HEK293 (cell line): ENCODE measurements around the gene TTLL5.

Source experiments
- CTCF ChIA-PET: fragments of 350-600 bp; formaldehyde crosslinking; extraction: SDS; loops from one replicate; lab custom pipeline; 2021; ENCODE audit warnings: antibody characterized with exemption; lab: Yijun Ruan, JAX
- POLR2A ChIA-PET: fragments of 300-600 bp; formaldehyde crosslinking; extraction: SDS; loops from one replicate; lab custom pipeline; 2020; ENCODE audit warnings: antibody characterized with exemption, inconsistent platforms; lab: Yijun Ruan, JAX
- H3K27ac ChIP-seq: fragments of 200-500 bp; sonication (Bioruptor generic); 2 replicates; pipeline ENCODE4 v1.5.1; 2014; ENCODE audit warnings: low read depth, low read length, control low read depth, inconsistent platforms; ENCODE audit errors: extremely low read depth
- H3K36me3 ChIP-seq, 2 experiments: fragments of 200-500 bp in 1 of 2; sonication (Bioruptor generic) in 1 of 2; 1 replicate in 1 of 2; 2 replicates in 1 of 2; pipeline ENCODE4 v1.5.1; 2014 to 2017; ENCODE audit warnings: inconsistent platforms in 2 of 2, low read length in 2 of 2; ENCODE audit not compliant: control insufficient read depth in 2 of 2, insufficient read depth in 1 of 2
- H3K4me1 ChIP-seq: fragments of 200-500 bp; sonication (Bioruptor generic); 2 replicates; pipeline ENCODE4 v1.5.1; 2014; ENCODE audit warnings: mild to moderate bottlenecking, low read length, inconsistent platforms; ENCODE audit not compliant: control insufficient read depth, insufficient read depth
- H3K4me3 ChIP-seq: 2 replicates; pipeline ENCODE4 v1.5.1; 2011; ENCODE audit warnings: low read depth, mild to moderate bottlenecking, control low read depth, low read length, moderate library complexity
- H3K9me3 ChIP-seq: fragments of 200-500 bp; sonication (Bioruptor generic); 2 replicates; pipeline ENCODE4 v1.5.1; 2014; ENCODE audit warnings: low read depth, low read length, inconsistent platforms; ENCODE audit not compliant: control insufficient read depth, insufficient read depth
- EGR2 ChIP-seq: fragments of 450-650 bp; formaldehyde crosslinking; IDR thresholded peaks from 2 replicates; pipeline ENCODE4 v1.5.1; 2016; ENCODE audit warnings: low read depth, missing biosample characterization, missing genetic modification characterization
- PRDM1 ChIP-seq: fragments of 450-650 bp; formaldehyde crosslinking; IDR thresholded peaks from 2 replicates; pipeline ENCODE4; 2016; ENCODE audit warnings: missing biosample characterization, missing genetic modification characterization
- WT1 ChIP-seq: fragments of 450-650 bp; formaldehyde crosslinking; IDR thresholded peaks from 2 replicates; pipeline ENCODE4 v1.5.1; 2016; ENCODE audit warnings: missing biosample characterization, missing genetic modification characterization
- YY1 ChIP-seq: fragments of 450-650 bp; formaldehyde crosslinking; IDR thresholded peaks from 2 replicates; pipeline ENCODE4 v1.5.1; 2018; ENCODE audit warnings: missing biosample characterization, missing genetic modification characterization
- ZBTB10 ChIP-seq: fragments of 450-650 bp; formaldehyde crosslinking; IDR thresholded peaks from 2 replicates; pipeline ENCODE4 v1.5.1; 2016; ENCODE audit warnings: missing biosample characterization, missing genetic modification characterization
- ZNF302 ChIP-seq: fragments of 450-650 bp; formaldehyde crosslinking; IDR thresholded peaks from 2 replicates; pipeline ENCODE4 v1.5.1; 2016; ENCODE audit warnings: missing biosample characterization, missing genetic modification characterization, low read depth
- ZNF394 ChIP-seq: fragments of 450-650 bp; formaldehyde crosslinking; IDR thresholded peaks from 2 replicates; pipeline ENCODE4 v1.5.1; 2016; ENCODE audit warnings: missing biosample characterization, missing genetic modification characterization, mild to moderate bottlenecking, moderate library complexity, borderline replicate concordance
- ZNF560 ChIP-seq: fragments of 450-650 bp; formaldehyde crosslinking; IDR thresholded peaks from 2 replicates; pipeline ENCODE4 v1.5.1; 2017; ENCODE audit warnings: missing biosample characterization, missing genetic modification characterization, borderline replicate concordance
- ZNF692 ChIP-seq: fragments of 450-650 bp; formaldehyde crosslinking; IDR thresholded peaks from 2 replicates; pipeline ENCODE4 v1.5.1; 2016; ENCODE audit warnings: missing biosample characterization, missing genetic modification characterization
- ZNF776 ChIP-seq: fragments of 450-650 bp; formaldehyde crosslinking; IDR thresholded peaks from 2 replicates; pipeline ENCODE4 v1.5.0; 2017; ENCODE audit warnings: missing biosample characterization, missing genetic modification characterization, borderline replicate concordance
- TF ChIP-seq, protein P1 (sequence below): fragments of 450-650 bp; formaldehyde crosslinking; IDR thresholded peaks from 2 replicates; pipeline ENCODE4 v1.5.1; 2016; ENCODE audit warnings: missing biosample characterization, missing genetic modification characterization
- TF ChIP-seq, protein P2 (sequence below): fragments of 450-650 bp; formaldehyde crosslinking; IDR thresholded peaks from 2 replicates; pipeline ENCODE4 v1.5.1; 2016; ENCODE audit warnings: missing biosample characterization, missing genetic modification characterization

The TTLL5 gene

DNA sequence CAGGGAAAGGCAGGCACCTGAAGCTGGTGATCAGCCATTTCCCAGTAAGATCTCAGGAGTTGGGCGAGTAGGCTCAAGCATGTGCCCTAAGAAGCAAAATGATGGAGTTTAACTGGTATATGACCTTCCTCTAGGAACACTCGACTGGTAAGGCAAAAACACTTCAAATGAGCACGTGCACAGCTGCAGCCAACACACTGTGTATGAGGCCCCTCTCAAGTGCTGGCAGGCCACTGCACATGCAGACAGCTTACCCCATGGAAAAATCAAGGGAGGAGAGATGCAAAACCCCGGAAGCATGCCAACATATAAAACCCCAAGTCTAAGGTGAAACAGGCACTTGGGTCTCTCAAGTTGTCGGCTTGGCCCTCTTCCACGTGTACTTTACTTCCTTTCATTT is 39.2 kb downstream of the TTLL5 start (continued):
- TF ChIP-seq ZNF560 (tag by site-specific recombination) = no peak
- TF ChIP-seq WT1 (tag by site-specific recombination) = no peak

DNA sequence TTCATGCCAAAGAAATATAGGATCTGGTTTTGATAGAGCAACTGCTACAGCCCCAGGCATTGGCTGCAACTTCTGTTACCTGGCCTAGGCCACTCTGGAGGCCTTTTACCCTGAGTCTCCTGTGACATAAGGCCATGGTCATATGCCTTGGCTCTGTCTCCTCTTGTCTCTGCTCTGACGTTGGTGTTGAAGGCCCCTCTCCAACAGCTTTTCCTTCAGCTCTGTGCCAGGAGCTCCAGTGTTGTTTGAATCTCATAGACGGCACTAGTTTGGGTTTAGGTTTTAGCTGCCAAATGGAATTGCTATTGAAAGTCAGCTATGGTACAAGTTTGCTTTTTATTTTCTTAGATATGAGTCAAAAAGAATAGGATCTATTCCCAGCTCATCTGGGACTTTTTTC is 41.1 kb downstream of the TTLL5 start:
- POLR2A ChIA-PET = no interaction called here
- CTCF ChIA-PET = interaction anchor here (0.7 to 1.4 kb wide), 3 partner anchors 9 to 277 kb away, joined by 3 to 5 read pairs (median 3); no protein-coding TSS in a partner anchor

More for the DNA sequence above, 41.1 kb downstream of the TTLL5 start:
- no peaks in the 10 kb centered on the region for H3K9me3 ChIP-seq
- TF ChIP-seq, protein P1, sequence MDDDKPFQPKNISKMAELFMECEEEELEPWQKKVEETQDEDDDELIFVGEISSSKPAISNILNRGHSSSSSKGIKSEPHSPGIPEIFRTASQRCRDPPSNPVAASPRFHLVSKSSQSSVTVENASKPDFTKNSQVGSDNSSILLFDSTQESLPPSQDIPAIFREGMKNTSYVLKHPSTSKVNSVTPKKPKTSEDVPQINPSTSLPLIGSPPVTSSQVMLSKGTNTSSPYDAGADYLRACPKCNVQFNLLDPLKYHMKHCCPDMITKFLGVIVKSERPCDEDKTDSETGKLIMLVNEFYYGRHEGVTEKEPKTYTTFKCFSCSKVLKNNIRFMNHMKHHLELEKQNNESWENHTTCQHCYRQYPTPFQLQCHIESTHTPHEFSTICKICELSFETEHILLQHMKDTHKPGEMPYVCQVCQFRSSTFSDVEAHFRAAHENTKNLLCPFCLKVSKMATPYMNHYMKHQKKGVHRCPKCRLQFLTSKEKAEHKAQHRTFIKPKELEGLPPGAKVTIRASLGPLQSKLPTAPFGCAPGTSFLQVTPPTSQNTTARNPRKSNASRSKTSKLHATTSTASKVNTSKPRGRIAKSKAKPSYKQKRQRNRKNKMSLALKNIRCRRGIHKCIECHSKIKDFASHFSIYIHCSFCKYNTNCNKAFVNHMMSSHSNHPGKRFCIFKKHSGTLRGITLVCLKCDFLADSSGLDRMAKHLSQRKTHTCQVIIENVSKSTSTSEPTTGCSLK (tag by site-specific recombination) = no peak
- TF ChIP-seq ZNF776 (tag by site-specific recombination) (no peak), YY1 (tag by site-specific recombination) (no peak), ZNF302 (tag by site-specific recombination) (no peak), ZNF692 (no peak), EGR2 (tag by site-specific recombination) (no peak), ZBTB10 (tag by site-specific recombination) (no peak), ZNF394 (tag by site-specific recombination) (no peak), PRDM1 (tag by site-specific recombination) (no peak)
- TF ChIP-seq, protein P2, sequence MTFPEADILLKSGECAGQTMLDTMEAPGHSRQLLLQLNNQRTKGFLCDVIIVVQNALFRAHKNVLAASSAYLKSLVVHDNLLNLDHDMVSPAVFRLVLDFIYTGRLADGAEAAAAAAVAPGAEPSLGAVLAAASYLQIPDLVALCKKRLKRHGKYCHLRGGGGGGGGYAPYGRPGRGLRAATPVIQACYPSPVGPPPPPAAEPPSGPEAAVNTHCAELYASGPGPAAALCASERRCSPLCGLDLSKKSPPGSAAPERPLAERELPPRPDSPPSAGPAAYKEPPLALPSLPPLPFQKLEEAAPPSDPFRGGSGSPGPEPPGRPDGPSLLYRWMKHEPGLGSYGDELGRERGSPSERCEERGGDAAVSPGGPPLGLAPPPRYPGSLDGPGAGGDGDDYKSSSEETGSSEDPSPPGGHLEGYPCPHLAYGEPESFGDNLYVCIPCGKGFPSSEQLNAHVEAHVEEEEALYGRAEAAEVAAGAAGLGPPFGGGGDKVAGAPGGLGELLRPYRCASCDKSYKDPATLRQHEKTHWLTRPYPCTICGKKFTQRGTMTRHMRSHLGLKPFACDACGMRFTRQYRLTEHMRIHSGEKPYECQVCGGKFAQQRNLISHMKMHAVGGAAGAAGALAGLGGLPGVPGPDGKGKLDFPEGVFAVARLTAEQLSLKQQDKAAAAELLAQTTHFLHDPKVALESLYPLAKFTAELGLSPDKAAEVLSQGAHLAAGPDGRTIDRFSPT = no peak
- no peak overlapping the region for H3K27ac ChIP-seq
- H3K4me1 ChIP-seq = no peaks in the 10 kb centered on the region
- H3K36me3 ChIP-seq = peaks cover 14 to 52% of the 10 kb centered on the region in 2 experiments
- no peak overlapping the region for H3K4me3 ChIP-seq
